Small intestine (tissue), 7 donors: ENCODE data around the gene CDSN. TPM values are rescaled to one million over a fixed set of nuclear protein-coding genes. Genes with fewer than 3 reads are reported as not detected.
A peak's percentile ranks its signal among the peaks of the same experiment; 100 is the strongest.

Experiments
- DNase-seq, 2 donors: peaks; one replicate each; pipeline versions ENCODE4 v3.0.0 to v3.0.0-alpha.2; 2013
- FAIRE-seq: peaks from 2 replicates; lab custom pipeline; 2012; peaks lifted over from hg19 to GRCh38; lab: Jason Lieb, UNC
- H3K27ac ChIP-seq, 3 donors: one replicate each; pipeline ENCODE4 v1.5.1; 2013; ENCODE audit warnings: low read length in 2 of 3, mild to moderate bottlenecking in 2 of 3, control low read depth in 1 of 3, inconsistent platforms in 1 of 3, low read depth in 1 of 3, moderate library complexity in 1 of 3
- H3K27me3 ChIP-seq, 3 donors: one replicate each; pipeline ENCODE4 v1.6.1; 2013; ENCODE audit warnings: low read length in 3 of 3, inconsistent platforms in 1 of 3; ENCODE audit not compliant: control insufficient read depth in 3 of 3, insufficient read depth in 3 of 3
- H3K36me3 ChIP-seq, 3 donors: one replicate each; pipeline ENCODE4 v1.6.1; 2013; ENCODE audit warnings: low read length in 3 of 3, inconsistent platforms in 1 of 3, low read depth in 1 of 3, mild to moderate bottlenecking in 1 of 3, moderate library complexity in 1 of 3; ENCODE audit not compliant: control insufficient read depth in 3 of 3, insufficient read depth in 2 of 3
- H3K4me1 ChIP-seq, 3 donors: one replicate each; pipeline ENCODE4 v1.6.1; 2013; ENCODE audit warnings: low read length in 2 of 3, inconsistent platforms in 1 of 3, low read depth in 1 of 3, mild to moderate bottlenecking in 1 of 3, moderate library complexity in 1 of 3; ENCODE audit not compliant: control insufficient read depth in 3 of 3, insufficient read depth in 2 of 3
- H3K4me3 ChIP-seq, 3 donors: one replicate each; pipeline ENCODE4 v1.5.1; 2013; ENCODE audit warnings: low read length in 3 of 3, control low read depth in 1 of 3, inconsistent platforms in 1 of 3, low read depth in 1 of 3, mild to moderate bottlenecking in 1 of 3, moderate library complexity in 1 of 3
- H3K9me3 ChIP-seq, 2 donors: one replicate each; pipeline ENCODE4 v1.6.1; 2013; ENCODE audit warnings: low read depth in 1 of 2, low read length in 1 of 2; ENCODE audit not compliant: control insufficient read depth in 2 of 2, insufficient read depth in 1 of 2
- WGBS, 3 donors: extraction: QIAGEN DNeasy Blood & Tissue Kit; methylation state at CpG; one replicate each; pipeline ENCODE4 v1.1.7; 2013; 5-methylcytosine and 5-hydroxymethylcytosine counted together
- polyA plus RNA-seq, 4 donors: library from polyadenylated mRNA; stranded (reverse) in 3 of 4; unstranded in 1 of 4; fragments of 200-250 nt in 3 of 4; fragments of 120-200 nt in 1 of 4; gene quantifications; one replicate each; pipeline versions ENCODE4 v1.2.1 to v1.2.3, GENCODE V29; 2013
- donor health status: healthy with polysubstance abuse.
- donor health status: control.
- donor health status: control.
- donor health status: Bipolar disorder and iron deficiency.
- donor health status: healthy.

The CDSN gene
- polyA plus RNA-seq, 4 donors = 0.07 TPM; not detected in 3

- Histone ChIP-seq H3K27me3 (no peaks in the 10 kb centered on the region), H3K9me3 (peaks cover 0 to 4% of the 10 kb centered on the region in 2 donors), H3K4me3 (no peak overlapping the region), H3K4me1 (no peaks in the 10 kb centered on the region), H3K36me3 (no peaks in the 10 kb centered on the region), H3K27ac (no peak overlapping the region)
- DNase-seq (peak in 1 of 2 donors; percentile 45), FAIRE-seq (no peak)
- 26 to 35% (median 34%) methylated on average over 3 of the region's 3 CpGs for WGBS, 3 donors
These were observed 28.6 kb downstream of the CDSN start for GRCh38 chr6:31091680-31092079.

GRCh38 chr6:31090973-31091364 lies 29.3 kb downstream of the CDSN start:
- Histone ChIP-seq H3K27me3 (no peaks in the 10 kb centered on the region), H3K27ac (no peak overlapping the region), H3K36me3 (no peaks in the 10 kb centered on the region), H3K4me3 (no peak overlapping the region), H3K9me3 (peaks cover 0 to 4% of the 10 kb centered on the region in 2 donors), H3K4me1 (no peaks in the 10 kb centered on the region)
- DNase-seq (peak in 1 of 2 donors; percentile 48), FAIRE-seq (no peak)
- 81 to 83% (median 83%) methylated on average over 6 of the region's 6 CpGs for WGBS, 3 donors

- Histone ChIP-seq H3K27me3 (peaks cover 0 to 3% (median 0%) of the 10 kb centered on the region in 3 donors), H3K4me3 (no peak overlapping the region), H3K9me3 (peaks cover 0 to 4% of the 10 kb centered on the region in 2 donors), H3K4me1 (no peaks in the 10 kb centered on the region), H3K36me3 (no peaks in the 10 kb centered on the region), H3K27ac (no peak overlapping the region)
- FAIRE-seq (no peak), DNase-seq (no peak)
- WGBS, 3 donors = 87 to 88% (median 88%) methylated on average over 3 of the region's 3 CpGs
These were observed 29.8 kb downstream of the CDSN start for GRCh38 chr6:31090275-31090972.

- Histone ChIP-seq H3K9me3 (peaks cover 0 to 4% of the 10 kb centered on the region in 2 donors), H3K27me3 (peaks cover 0 to 4% (median 0%) of the 10 kb centered on the region in 3 donors), H3K4me1 (no peaks in the 10 kb centered on the region), H3K27ac (no peak overlapping the region), H3K4me3 (no peak overlapping the region), H3K36me3 (no peaks in the 10 kb centered on the region)
- peak; percentile 90 to 91 for DNase-seq
- 10 to 13% (median 12%) methylated on average over 14 of the region's 14 CpGs for WGBS, 3 donors
- FAIRE-seq = no peak
These were observed 32.7 kb downstream of the CDSN start for GRCh38 chr6:31087494-31088089.

- FAIRE-seq (no peak), DNase-seq (no peak)
- H3K4me3 ChIP-seq = no peak overlapping the region
- peaks cover 0 to 4% (median 0%) of the 10 kb centered on the region in 3 donors for H3K27me3 ChIP-seq
- H3K27ac ChIP-seq = no peak overlapping the region
- no peaks in the 10 kb centered on the region for H3K4me1 ChIP-seq
- H3K36me3 ChIP-seq = no peaks in the 10 kb centered on the region
- 28 to 39% (median 36%) methylated on average over 7 of the region's 7 CpGs for WGBS, 3 donors
- H3K9me3 ChIP-seq = peaks cover 0 to 4% of the 10 kb centered on the region in 2 donors
These were observed 33.3 kb downstream of the CDSN start for GRCh38 chr6:31086788-31087440.

- H3K4me3 ChIP-seq = no peak overlapping the region
- no peaks in the 10 kb centered on the region for H3K36me3 ChIP-seq
- no peak overlapping the region for H3K27ac ChIP-seq
- DNase-seq (peak; percentile 29 to 45), FAIRE-seq (no peak)
- peaks cover 0 to 4% (median 0%) of the 10 kb centered on the region in 3 donors for H3K27me3 ChIP-seq
- H3K4me1 ChIP-seq = peaks cover 0 to 3% (median 2%) of the 10 kb centered on the region in 3 donors
- WGBS, 3 donors = 38 to 57% (median 47%) methylated on average over 8 of the region's 8 CpGs
- no peaks in the 10 kb centered on the region for H3K9me3 ChIP-seq
These were observed 36.4 kb downstream of the CDSN start for GRCh38 chr6:31083742-31084354.

GRCh38 chr6:31081872-31082271 lies 38.4 kb downstream of the CDSN start:
- Histone ChIP-seq H3K4me1 (peaks cover 0 to 3% (median 2%) of the 10 kb centered on the region in 3 donors), H3K4me3 (no peak overlapping the region), H3K36me3 (no peaks in the 10 kb centered on the region), H3K27ac (no peak overlapping the region), H3K9me3 (no peaks in the 10 kb centered on the region), H3K27me3 (peaks cover 0 to 4% (median 0%) of the 10 kb centered on the region in 3 donors)
- DNase-seq (no peak), FAIRE-seq (no peak)
- WGBS, 3 donors = 80 to 94% (median 90%) methylated on average over 6 of the region's 6 CpGs

- Histone ChIP-seq H3K4me3 (no peak overlapping the region), H3K36me3 (no peaks in the 10 kb centered on the region), H3K27me3 (no peaks in the 10 kb centered on the region), H3K27ac (no peak overlapping the region), H3K9me3 (no peaks in the 10 kb centered on the region), H3K4me1 (peaks cover 0 to 3% (median 2%) of the 10 kb centered on the region in 3 donors)
- 21 to 25% (median 23%) methylated on average over 22 of the region's 22 CpGs for WGBS, 3 donors
- no peak for FAIRE-seq
- peak; percentile 70 to 71 for DNase-seq
These were observed 40.5 kb downstream of the CDSN start for GRCh38 chr6:31079656-31080261.
